HPDE6-E6E7 (cell line): ENCODE measurements around the gene AHCTF1.

ENCODE experiments used
- DNase-seq: peaks from one replicate; pipeline ENCODE4 v3.0.0; 2011; ENCODE audit warnings: missing footprints; ENCODE audit errors: extremely low spot score

The AHCTF1 gene

GRCh38 chr1:246798107-246798506 lies 133.6 kb downstream of the AHCTF1 start:
- no peak for DNase-seq

- no peak for DNase-seq
Observed at GRCh38 chr1:246797597-246797996, 134.2 kb downstream of the AHCTF1 start.

DNA sequence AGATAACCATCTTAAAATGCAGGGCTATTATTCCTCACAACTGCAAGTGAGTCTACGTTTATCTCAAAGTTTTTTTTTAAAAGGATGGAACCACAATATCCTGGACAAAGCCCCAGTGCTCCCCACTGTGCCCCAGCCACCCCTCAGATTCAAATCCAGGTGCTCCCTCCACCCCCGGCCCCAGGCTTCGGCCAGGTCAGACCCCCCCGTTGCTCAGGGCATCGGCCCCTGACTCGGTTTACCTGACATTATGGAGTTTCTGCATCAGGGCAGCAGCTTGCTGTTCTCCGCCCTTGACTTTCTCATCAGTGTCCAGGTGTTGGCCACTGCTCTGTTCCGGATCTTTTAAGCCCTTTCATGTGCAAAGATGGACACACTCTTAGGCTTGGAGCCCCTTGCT lies 134.6 kb downstream of the AHCTF1 start:
- no peak for DNase-seq

GRCh38 chr1:246795906-246796694 lies 135.6 kb downstream of the AHCTF1 start:
- no peak for DNase-seq

DNA sequence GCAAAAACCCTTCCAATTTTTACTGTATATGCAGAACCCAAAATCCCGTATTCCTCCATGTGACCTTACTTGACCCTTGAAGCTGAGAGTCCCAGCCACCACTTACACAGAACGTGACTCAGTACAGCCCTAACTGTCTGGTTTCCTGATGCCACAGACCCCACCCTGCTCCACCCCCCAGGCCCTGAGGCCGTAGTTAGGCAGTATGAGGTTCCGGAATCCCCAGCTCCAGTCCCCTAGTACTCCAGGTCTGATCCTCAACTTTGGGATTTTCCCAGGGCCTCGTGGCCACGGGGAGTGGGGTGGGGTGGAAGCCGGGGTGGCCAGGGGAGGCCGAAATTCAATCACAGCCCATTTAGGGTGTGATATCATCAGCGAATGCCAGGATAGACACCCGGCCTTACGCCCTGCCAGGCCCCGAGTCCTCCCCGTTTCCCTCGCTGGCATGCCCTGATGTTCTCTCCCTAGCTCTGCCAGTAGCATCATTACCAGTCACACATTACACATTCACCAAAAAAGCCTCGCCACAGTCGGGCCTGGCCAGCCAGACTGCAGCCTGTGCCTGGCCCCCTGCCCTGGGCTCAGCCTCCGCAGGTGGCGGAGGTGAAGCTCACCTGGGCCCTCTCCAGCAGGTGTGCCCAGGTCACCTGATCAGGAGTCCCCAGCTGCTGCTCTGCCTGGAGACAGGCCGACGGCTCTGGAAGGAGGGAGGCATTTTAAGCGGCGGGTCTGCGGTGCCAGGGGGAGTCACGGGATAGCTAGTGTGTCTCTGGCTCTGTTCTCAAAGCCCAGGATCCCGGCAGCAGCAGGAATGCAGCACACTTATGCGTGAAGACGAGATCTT lies 136.7 kb downstream of the AHCTF1 start:
- peak; percentile 41 for DNase-seq

GRCh38 chr1:246794048-246794827 lies 137.5 kb downstream of the AHCTF1 start:
- no peak for DNase-seq

DNA sequence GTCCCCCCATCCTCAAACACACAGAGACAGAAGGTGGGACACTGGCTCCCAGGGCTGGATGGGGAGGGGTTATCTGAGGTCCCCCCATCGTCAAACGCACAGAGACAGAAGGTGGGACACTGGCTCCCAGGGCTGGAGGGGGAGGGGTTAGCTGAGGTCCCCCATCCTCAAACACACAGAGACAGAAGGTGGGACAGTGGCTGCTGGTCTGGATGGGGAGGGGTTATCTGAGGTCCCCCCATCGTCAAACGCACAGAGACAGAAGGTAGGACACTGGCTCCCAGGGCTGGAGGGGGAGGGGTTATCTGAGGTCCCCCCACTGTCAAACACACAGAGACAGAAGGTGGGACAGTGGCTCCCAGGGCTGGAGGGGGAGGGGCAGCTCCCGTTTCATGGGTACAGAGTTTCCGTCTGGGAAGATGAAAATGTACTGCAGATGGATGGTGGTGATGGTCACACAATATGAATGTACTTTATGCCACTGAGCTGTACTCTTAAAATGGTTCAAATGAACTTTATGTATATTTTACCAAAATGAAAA lies 138.3 kb downstream of the AHCTF1 start:
- no peak for DNase-seq

DNA sequence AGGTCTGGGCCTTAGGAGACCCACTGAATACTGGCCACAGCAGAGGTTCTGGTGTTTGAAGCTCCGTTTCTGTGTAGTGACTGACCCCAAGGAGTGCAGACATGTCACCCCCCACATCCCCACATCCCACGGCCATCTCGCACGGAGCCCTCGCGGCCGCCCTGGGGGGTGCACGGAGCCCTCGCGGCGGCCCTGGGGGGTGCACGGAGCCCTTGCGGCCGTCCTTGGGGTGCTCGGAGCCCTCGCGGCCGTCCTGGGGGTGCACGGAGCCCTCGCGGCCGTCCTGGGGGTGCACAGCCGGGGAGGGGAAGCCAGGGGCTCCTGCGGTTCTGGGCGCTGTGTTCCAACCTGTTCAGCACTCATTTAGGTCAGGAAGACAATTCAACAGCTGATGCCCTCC lies 139.1 kb downstream of the AHCTF1 start:
- no peak for DNase-seq

- no peak for DNase-seq
Observed at GRCh38 chr1:246791303-246791918, 140.3 kb downstream of the AHCTF1 start.

DNA sequence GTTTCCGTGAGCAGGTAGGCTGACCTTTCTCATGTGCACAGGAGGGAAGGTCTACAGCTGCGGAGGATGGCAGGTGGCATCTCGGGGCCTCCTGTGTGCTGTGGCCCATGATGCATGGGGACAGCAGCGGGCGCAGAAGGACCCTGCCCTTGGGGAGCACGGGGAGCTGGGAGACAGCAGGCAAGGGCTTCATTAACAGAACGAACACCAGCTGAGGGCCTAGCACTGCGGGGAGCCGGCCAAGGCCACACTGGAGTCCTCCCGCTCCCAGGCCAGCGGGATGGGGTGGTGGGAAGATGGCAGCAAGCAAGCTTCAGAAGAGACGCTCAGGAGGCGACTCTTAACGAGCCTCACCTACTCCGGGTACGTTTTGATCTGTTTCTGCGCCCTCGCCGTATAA lies 140.9 kb downstream of the AHCTF1 start:
- no peak for DNase-seq

DNA sequence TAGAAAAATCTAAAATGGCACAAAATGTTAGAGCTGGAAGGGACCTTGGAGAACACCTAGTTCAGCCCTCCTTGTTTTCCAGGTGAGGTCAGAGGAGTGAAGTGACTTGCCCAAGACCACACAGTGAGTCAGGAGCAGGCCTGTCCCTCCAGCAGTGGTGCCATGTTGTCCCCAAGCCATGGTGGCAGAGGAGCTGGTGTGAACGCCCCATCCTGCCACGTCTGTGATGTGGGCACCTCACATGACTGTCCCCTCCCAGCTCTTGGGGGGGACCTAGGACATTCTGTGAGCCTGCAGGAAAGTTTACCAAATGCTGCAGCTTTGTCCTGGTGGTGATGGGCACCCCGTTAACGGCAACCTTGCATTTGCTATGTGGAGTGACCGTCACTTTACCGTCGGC lies 141.4 kb downstream of the AHCTF1 start:
- DNase-seq: no peak

GRCh38 chr1:246789454-246790339 lies 142.1 kb downstream of the AHCTF1 start:
- no peak for DNase-seq
